Dedifferentiated amniotic fluid mesenchymal stem cell (primary cell): ENCODE measurements around the gene SLX9.

Experiments
- DNase-seq: peaks from one replicate; pipeline ENCODE4 v3.0.0-alpha.2; 2016; ENCODE audit errors: extremely low spot score

Gene SLX9

GRCh38 chr21:44991538-44992483 lies 52.0 kb downstream of the SLX9 start:
- DNase-seq: no peak

- DNase-seq: no peak
Measured at GRCh38 chr21:44992608-44993031, 52.8 kb downstream of the SLX9 start.

GRCh38 chr21:44993321-44994046 lies 53.7 kb downstream of the SLX9 start:
- DNase-seq: no peak

GRCh38 chr21:44994047-44994694 lies 54.3 kb downstream of the SLX9 start:
- DNase-seq: no peak

- DNase-seq: no peak
Measured at GRCh38 chr21:44994695-44995342, 55.0 kb downstream of the SLX9 start.

- no peak for DNase-seq
Measured at GRCh38 chr21:44995343-44995941, 55.6 kb downstream of the SLX9 start.

GRCh38 chr21:44996096-44996495 lies 56.3 kb downstream of the SLX9 start:
- no peak for DNase-seq

- DNase-seq: no peak
Measured at GRCh38 chr21:44996501-44996921, 56.7 kb downstream of the SLX9 start.

GRCh38 chr21:44996983-44997936 lies 57.4 kb downstream of the SLX9 start:
- DNase-seq: no peak

- no peak for DNase-seq
Measured at GRCh38 chr21:44998086-44998620, 58.3 kb downstream of the SLX9 start.

GRCh38 chr21:44998621-44999427 lies 59.0 kb downstream of the SLX9 start:
- no peak for DNase-seq

- no peak for DNase-seq
Measured at GRCh38 chr21:44999428-44999971, 59.7 kb downstream of the SLX9 start.

GRCh38 chr21:44999972-45000636 lies 60.3 kb downstream of the SLX9 start:
- no peak for DNase-seq

GRCh38 chr21:45000637-45001133 lies 60.9 kb downstream of the SLX9 start:
- DNase-seq: no peak

GRCh38 chr21:45001134-45002095 lies 61.6 kb downstream of the SLX9 start:
- DNase-seq: no peak

GRCh38 chr21:45002381-45003204 lies 62.8 kb downstream of the SLX9 start:
- no peak for DNase-seq
